ENCODE data around the gene VANGL1.

Gene VANGL1

GRCh38 chr1:115668579-115668978 is 26.8 kb downstream of the VANGL1 start:
- H3K36me3 ChIP-seq (ENCODE audit: insufficient read depth, low read length), result peaks cover 36% of the 10 kb centered on the region
- no peak overlapping the region for H3K9ac ChIP-seq (ENCODE audit: insufficient read length)
- H3K9me3 ChIP-seq (ENCODE audit: low read depth, low read length), result no peaks in the 10 kb centered on the region
- H3K4me3 ChIP-seq, result no peak overlapping the region
- no peak for DNase-seq (ENCODE audit: low read depth, low spot score)
- H3K27ac ChIP-seq, result 0 out of 2 replicates have a peak overlapping the region, but pooled peaks have one; percentile 13
- TF ChIP-seq EZH2 (IDR thresholded peaks at IDR 0.05), result no peak
- TF ChIP-seq POLR2AphosphoS5 (IDR thresholded peaks at IDR 0.05; ENCODE audit: borderline replicate concordance, low read depth, low read length), result no peak
- no peak for TF ChIP-seq FOXP2 (optimal IDR thresholded peaks at IDR 0.05; ENCODE audit: control extremely low read depth, extremely low read length, insufficient read depth)

- Histone ChIP-seq H3K36me3 (ENCODE audit: insufficient read depth, low read length) (peaks cover 30% of the 10 kb centered on the region), H3K9ac (ENCODE audit: insufficient read length) (no peak overlapping the region), H3K9me3 (ENCODE audit: low read depth, low read length) (no peaks in the 10 kb centered on the region), H3K27ac (no peak overlapping the region), H3K4me3 (no peak overlapping the region)
- DNase-seq (ENCODE audit: low read depth, low spot score), result no peak
- TF ChIP-seq EZH2 (IDR thresholded peaks at IDR 0.05) (no peak), POLR2AphosphoS5 (IDR thresholded peaks at IDR 0.05; ENCODE audit: borderline replicate concordance, low read depth, low read length) (no peak), FOXP2 (optimal IDR thresholded peaks at IDR 0.05; ENCODE audit: control extremely low read depth, extremely low read length, insufficient read depth) (no peak)
Measured at GRCh38 chr1:115669002-115669673, 27.4 kb downstream of the VANGL1 start.

GRCh38 chr1:115669886-115670285 is 28.1 kb downstream of the VANGL1 start:
- H3K9me3 ChIP-seq (ENCODE audit: low read depth, low read length), result no peaks in the 10 kb centered on the region
- no peak overlapping the region for H3K9ac ChIP-seq (ENCODE audit: insufficient read length)
- peaks cover 23% of the 10 kb centered on the region for H3K36me3 ChIP-seq (ENCODE audit: insufficient read depth, low read length)
- no peak overlapping the region for H3K4me3 ChIP-seq
- no peak overlapping the region for H3K27ac ChIP-seq
- TF ChIP-seq EZH2 (IDR thresholded peaks at IDR 0.05) (no peak), FOXP2 (optimal IDR thresholded peaks at IDR 0.05; ENCODE audit: control extremely low read depth, extremely low read length, insufficient read depth) (no peak), POLR2AphosphoS5 (IDR thresholded peaks at IDR 0.05; ENCODE audit: borderline replicate concordance, low read depth, low read length) (no peak)
- DNase-seq (ENCODE audit: low read depth, low spot score), result no peak

GRCh38 chr1:115670476-115671175 is 28.9 kb downstream of the VANGL1 start:
- no peaks in the 10 kb centered on the region for H3K9me3 ChIP-seq (ENCODE audit: low read depth, low read length)
- H3K27ac ChIP-seq, result no peak overlapping the region
- DNase-seq (ENCODE audit: low read depth, low spot score), result no peak
- TF ChIP-seq EZH2 (IDR thresholded peaks at IDR 0.05), result no peak
- no peak for TF ChIP-seq FOXP2 (optimal IDR thresholded peaks at IDR 0.05; ENCODE audit: control extremely low read depth, extremely low read length, insufficient read depth)
- TF ChIP-seq POLR2AphosphoS5 (IDR thresholded peaks at IDR 0.05; ENCODE audit: borderline replicate concordance, low read depth, low read length), result no peak
- no peak overlapping the region for H3K4me3 ChIP-seq
- H3K36me3 ChIP-seq (ENCODE audit: insufficient read depth, low read length), result peaks cover 18% of the 10 kb centered on the region
- no peak overlapping the region for H3K9ac ChIP-seq (ENCODE audit: insufficient read length)

- Histone ChIP-seq H3K4me3 (no peak overlapping the region), H3K27ac (no peak overlapping the region), H3K36me3 (ENCODE audit: insufficient read depth, low read length) (peaks cover 18% of the 10 kb centered on the region), H3K9ac (ENCODE audit: insufficient read length) (no peak overlapping the region), H3K9me3 (ENCODE audit: low read depth, low read length) (no peaks in the 10 kb centered on the region)
- DNase-seq (ENCODE audit: low read depth, low spot score), result no peak
- TF ChIP-seq POLR2AphosphoS5 (IDR thresholded peaks at IDR 0.05; ENCODE audit: borderline replicate concordance, low read depth, low read length), result no peak
- TF ChIP-seq FOXP2 (optimal IDR thresholded peaks at IDR 0.05; ENCODE audit: control extremely low read depth, extremely low read length, insufficient read depth), result no peak
- TF ChIP-seq EZH2 (IDR thresholded peaks at IDR 0.05), result no peak
Measured at GRCh38 chr1:115671176-115671934, 29.6 kb downstream of the VANGL1 start.

- H3K9ac ChIP-seq (ENCODE audit: insufficient read length), result no peak overlapping the region
- H3K9me3 ChIP-seq (ENCODE audit: low read depth, low read length), result no peaks in the 10 kb centered on the region
- H3K27ac ChIP-seq, result no peak overlapping the region
- TF ChIP-seq FOXP2 (optimal IDR thresholded peaks at IDR 0.05; ENCODE audit: control extremely low read depth, extremely low read length, insufficient read depth) (no peak), POLR2AphosphoS5 (IDR thresholded peaks at IDR 0.05; ENCODE audit: borderline replicate concordance, low read depth, low read length) (no peak), EZH2 (IDR thresholded peaks at IDR 0.05) (no peak)
- peaks cover 18% of the 10 kb centered on the region for H3K36me3 ChIP-seq (ENCODE audit: insufficient read depth, low read length)
- no peak overlapping the region for H3K4me3 ChIP-seq
- no peak for DNase-seq (ENCODE audit: low read depth, low spot score)
Measured at GRCh38 chr1:115672224-115673009, 30.6 kb downstream of the VANGL1 start.

GRCh38 chr1:115676498-115677181 is 34.9 kb downstream of the VANGL1 start:
- H3K9ac ChIP-seq (ENCODE audit: insufficient read length), result no peak overlapping the region
- no peak for TF ChIP-seq FOXP2 (optimal IDR thresholded peaks at IDR 0.05; ENCODE audit: control extremely low read depth, extremely low read length, insufficient read depth)
- no peak for TF ChIP-seq POLR2AphosphoS5 (IDR thresholded peaks at IDR 0.05; ENCODE audit: borderline replicate concordance, low read depth, low read length)
- no peak for TF ChIP-seq EZH2 (IDR thresholded peaks at IDR 0.05)
- no peaks in the 10 kb centered on the region for H3K9me3 ChIP-seq (ENCODE audit: low read depth, low read length)
- no peak for DNase-seq (ENCODE audit: low read depth, low spot score)
- H3K36me3 ChIP-seq (ENCODE audit: insufficient read depth, low read length), result no peaks in the 10 kb centered on the region
- H3K4me3 ChIP-seq, result no peak overlapping the region
- H3K27ac ChIP-seq, result no peak overlapping the region
